Activated CD4-positive, alpha-beta T cell treated with anti-CD3 and anti-CD28 coated beads, Interleukin-2, amount 50 U/mL, for 24 hours (primary cell): Measurements from ENCODE around the gene RIBC2.
"Not testable (repeated sequence)": the region's sequence is repeated elsewhere in the genome, so short reads cannot be mapped to it uniquely, and the experiment has no call there.

Source experiments
- DNase-seq, 2 donors: peaks; one replicate each; pipeline ENCODE4 v3.0.0-alpha.2; 2020; ENCODE audit warnings: low read depth in 1 of 2, low spot score in 1 of 2

Gene RIBC2

DNA sequence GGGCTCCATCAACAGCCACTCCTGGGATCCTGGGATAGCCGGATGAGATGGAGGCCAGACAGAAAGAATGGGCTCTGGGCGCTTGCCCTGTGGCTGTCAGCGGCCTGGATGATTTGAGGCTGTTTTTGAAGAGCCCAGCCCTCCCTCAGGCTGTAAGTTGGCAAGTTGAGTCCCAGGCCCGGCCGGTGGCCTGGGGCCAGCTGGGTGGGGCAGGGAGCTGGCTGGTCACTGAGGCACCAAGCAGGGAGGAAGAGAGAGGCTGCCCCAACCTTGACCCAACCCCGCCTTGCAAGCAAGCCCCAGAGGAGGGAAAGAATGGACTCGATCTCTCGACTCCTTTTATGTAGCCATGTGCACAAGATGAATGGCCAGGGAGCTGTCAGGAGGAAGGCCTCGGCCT, 34.9 kb downstream of the RIBC2 start:
- no peak for DNase-seq

DNA sequence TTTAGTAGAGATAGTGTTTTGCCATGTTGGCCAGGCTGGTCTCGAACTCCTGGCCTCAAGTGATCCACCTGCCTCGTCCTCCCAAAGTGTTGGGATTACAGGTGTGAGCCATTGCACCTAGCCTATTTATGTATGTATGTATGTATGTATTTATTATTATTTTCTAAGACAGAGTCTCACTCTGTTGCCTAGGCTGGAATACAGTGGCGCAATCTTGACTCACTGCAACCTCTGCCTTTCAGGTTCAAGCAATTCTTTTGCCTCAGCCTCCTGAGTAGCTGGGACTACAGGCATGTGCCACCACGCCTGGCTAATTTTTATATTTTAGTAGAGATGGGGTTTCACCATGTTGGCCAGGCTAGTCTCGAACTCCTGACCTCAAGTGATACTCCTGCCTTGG, 35.9 kb downstream of the RIBC2 start:
- DNase-seq: not testable (repeated sequence)

DNA sequence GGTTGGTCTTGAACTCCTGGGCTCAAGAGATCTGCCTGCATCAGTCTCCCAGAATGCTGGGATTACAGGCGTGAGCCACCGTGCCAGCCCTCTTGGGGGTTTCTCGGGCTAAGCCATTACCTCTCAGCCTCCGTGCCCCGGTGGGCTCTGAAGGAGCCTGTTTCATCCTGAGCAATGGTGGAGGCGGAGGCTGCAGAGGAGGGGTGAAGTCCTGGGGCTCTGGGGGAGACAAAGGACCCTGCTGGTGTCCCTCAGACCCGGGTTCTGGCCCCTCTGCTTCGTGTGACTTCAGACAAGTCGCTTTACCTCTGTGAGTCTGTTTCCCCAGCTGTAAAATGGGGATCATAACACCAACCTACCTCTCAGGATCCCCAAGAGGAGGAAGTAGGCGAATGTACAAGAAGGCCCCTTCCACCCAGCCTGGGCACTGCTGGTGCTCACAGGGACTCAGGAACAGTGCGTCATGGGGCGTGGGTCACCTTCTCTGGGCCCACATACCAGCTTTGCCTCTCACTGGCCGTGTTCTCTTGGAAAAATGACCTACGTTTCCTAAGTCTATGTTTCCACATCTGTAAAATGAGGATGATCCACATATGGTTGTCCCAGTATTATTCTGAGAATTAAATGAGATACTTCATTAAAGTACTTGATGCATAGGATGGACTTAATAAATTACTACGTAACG, 36.8 kb downstream of the RIBC2 start:
- DNase-seq: no peak

DNA sequence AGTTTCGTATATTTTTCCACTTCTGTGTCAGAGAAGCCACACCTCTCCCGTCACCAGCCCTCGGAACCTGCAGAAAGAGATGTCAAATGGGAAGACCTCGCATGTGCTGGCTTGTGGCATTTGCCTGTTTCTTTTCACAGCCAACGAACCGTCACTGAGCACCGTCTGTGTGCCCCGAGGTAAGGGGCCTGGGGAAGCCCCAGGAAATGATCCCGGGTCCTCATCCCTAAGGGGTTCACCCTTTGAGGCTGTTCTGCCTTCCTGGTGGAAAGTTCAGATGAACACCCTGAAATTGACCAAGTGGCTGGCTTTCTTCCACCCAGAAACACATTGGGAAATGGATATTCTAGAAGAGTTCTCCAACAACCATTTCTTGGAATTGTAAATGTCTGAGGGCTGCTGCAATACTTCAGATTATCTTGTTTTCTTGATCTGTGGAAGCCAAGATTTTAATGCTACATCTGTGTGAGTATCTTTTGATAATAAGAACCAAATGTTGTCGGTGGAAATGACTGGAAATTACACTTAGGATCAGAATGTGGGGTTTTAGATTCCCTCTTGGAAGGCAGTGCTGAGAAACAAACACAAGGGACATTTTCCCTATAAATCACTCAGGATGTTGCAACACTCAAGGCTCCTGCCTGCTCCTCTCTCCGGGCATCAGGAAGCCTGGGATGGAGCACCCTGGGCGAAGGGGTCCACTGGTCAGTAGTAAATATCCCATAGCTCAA, 37.6 kb downstream of the RIBC2 start:
- DNase-seq: no peak

DNA sequence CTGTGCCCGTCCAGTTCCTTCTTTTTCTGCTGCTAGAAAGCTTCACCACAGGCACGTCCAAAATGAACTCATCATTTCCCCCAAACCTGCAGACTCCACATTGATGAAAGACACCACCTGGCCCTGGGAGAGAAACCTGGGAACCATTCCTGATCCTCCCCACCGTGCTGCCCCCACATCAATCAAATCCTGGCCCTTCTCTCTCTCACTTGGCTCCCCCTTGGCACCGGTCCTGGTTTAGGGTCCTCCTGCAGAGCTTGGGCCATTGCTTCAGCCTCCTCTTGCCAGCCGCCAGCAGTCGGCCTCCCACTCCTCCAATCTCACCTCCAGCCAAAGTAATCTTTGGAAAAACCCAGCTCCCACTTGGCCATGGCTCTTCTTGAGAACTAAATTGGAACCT, 38.5 kb downstream of the RIBC2 start:
- DNase-seq: no peak

DNA sequence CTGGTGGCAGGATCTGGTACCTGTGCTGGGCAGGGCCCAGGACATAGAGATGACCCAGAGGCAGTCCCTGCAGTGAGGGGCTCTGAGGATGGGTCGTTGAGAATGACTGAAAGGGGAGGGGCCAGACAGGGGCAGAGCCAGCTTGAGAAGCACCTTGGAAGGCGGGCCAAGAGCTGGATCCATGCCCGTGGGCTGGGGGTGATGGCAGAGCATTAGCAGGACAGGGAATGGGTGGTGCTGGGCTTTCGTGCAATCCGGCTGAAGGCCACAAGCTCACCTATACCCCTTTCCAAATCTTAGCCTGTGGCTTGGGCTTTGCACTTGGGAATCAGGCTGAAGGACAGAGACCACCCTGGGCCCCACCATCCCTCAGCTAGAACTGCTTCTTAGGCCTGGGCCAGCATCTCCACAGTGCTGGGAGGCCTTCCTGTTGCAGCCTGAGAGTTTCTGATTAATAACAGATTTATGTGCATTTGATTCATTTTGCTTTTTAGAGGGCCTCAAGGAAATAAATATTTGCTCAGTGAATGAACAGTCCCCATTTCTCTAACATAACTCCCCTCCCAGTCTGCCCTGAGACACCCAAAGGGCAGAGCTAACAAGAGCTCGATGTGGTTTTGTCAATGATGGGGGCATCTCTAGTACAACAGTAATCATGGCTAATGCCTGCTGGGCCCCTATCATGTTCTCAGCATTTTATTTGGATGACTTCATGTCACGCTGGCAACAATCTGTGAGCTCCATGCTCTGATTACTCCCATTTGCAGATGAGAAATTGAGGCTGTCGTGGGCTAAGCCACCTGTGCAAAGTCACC, 39.3 kb downstream of the RIBC2 start:
- no peak for DNase-seq

DNA sequence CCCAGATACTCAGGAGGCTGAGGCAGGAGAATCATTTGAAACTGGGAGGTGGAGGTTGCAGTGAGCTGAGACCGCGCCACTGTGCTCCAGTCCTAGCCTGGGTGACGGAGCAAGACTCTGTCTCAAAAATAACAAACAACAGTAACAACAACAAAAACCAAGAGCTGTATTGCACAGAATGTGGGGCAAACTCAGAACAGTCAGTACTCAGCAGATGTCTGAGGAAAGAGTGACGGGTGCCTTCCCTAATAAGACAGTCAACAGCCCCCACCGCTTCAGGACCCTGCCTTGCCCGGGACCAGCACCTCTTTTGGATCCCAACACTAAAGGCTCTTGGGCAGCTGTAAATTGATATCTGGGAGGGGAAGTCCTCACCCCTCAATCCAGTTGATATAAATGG, 40.3 kb downstream of the RIBC2 start:
- no peak for DNase-seq

DNA sequence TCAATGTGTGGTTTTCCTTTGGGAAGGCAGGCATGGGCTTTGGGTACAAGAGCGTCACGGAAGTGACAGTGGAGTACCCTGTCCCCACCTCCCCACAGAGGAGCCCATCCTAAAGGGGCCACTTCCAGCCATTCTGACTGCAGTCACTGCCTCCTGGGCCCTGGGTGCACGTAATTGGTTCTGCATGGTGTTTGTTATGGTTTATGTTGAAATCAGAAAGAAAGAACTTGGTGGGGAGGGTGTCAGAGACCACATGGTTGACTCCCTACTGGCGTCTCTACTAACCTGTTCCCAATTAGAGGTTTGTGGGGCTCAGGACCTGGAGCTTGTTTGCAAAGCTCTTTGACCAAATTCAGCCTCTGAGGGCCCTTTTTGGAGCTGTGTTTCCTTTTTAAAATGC, 40.8 kb downstream of the RIBC2 start:
- no peak for DNase-seq

DNA sequence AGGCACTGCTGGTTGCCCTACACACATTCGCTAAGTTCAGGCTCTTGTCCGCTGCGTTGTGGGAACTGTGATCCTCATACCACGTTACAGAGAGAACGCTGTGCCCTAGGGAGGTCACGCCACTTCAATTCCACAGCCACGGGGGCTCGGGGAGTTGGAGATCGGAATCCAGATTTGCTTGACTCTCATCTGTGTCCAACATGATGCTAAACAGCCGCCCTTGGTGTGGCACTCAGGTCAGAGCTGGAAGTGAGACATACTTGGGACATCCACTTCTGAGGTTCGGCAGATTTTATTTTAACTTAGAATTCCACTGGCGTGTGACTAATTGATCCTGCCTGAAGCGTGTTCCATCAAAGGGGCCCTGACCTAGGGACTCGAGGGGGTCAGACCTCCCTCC, 41.7 kb downstream of the RIBC2 start:
- no peak for DNase-seq

DNA sequence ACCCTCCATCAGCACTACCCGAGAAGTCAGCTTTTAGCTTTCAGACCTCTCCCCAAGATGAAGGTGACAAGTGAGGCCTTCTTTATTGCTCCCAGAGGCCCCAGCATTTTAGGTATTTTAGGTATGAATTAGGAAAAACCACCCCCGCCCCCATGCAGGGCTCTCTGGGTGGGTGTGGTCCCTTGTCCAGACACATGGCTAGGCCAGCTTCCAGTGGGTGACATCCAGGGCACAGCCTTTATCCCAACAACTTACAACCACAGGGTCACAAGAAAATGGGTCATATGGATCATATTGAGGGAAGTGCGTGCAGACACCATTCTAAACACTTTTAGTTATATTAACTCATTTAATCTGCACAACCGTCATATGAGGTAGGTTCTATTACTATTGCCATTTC, 42.1 kb downstream of the RIBC2 start:
- DNase-seq: no peak

DNA sequence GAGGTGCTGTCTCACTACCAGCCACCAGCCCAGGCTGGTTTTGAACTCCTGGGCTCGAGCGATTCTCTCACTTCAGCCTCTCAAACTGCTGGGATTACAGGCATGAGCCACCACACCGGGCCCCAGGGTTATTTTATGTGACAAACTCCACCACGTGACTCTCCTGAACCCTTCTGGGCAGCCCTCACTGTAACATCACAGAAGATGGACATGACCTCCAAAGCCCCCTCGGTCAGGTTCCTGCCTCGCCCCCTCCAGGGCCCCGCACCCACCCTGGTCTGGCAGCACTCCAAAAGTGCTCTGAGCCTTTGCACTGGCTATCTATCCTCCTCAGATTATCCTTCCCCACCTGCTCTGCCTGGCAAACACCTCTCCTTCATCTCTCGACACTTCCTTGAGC, 43.3 kb downstream of the RIBC2 start:
- no peak for DNase-seq

DNA sequence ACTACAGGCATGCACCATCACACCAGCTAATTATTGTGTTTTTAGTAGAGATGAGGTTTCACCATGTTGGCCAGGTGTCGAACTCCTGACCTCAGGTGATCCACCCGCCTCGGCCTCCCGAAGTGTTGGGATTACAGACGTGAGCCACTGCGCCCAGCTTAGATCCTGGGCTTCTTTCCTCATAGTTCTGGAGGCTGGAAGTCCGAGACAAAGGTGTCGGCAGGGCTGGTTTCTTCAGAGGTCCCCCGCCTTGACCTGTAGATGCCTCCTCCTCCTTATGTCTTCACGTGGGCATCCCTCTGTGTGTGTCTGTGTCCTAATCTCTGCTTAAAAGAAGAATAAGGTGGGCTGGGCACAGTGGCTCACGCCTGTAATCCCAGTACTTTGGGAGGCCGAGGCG, 45.0 kb downstream of the RIBC2 start:
- no peak for DNase-seq

DNA sequence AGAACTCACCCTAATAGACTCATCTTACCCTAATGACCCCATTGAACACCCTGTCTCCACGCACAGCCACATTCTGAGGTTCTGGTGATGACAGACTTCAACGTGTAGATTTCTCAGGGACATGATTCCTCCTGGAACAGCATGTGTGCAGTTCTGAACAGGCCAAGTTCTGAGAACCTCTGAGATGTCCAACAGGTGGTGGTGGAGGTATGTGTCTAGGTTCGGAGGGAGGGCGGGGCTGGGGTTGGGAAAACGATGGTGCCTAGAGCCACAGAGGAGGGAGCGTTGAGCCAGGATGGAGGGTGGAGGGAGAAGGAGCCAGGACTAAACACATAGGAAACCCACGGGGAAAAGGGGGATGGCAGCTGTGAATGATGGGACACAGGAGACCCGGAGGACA, 45.7 kb downstream of the RIBC2 start:
- no peak for DNase-seq

DNA sequence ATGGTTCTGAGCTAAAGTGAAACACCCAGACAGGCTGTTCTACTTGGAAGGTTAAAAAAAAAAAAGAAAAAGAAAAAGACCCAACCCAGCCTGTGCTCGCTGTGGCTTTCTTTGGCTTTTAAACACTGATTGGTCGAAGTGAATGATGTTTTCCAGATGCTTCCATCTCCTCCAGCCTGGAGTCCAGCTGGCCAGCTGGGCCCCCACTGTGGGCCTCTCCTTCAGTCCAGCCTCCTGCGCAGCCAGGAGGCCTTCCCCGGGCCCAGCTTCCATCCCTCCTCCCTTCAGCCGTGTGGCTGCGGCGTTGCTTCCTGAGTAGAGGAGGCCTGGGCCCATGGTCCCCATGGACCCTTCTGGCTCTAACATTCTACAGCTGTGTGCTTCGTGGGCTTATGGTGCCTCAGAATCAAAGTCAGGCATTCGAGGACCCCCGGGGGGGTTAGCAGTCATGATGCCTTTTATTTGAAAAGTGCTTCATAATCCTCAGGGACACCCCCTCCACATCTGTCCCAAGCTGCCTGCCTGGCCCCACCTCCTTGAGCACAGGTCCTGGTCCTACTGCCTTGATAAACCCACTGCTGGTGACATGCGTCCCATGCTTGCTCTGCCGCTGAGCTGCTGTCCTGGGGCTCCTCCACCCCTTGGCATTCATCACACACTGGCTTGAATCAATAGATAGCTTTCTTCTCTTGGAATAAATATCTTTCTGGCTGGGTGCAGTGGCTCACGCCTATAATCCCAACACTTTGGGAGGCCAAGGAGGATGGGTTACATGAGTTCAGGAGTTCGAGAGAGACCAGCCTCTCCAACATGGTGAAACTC, 47.0 kb downstream of the RIBC2 start:
- DNase-seq: no peak

DNA sequence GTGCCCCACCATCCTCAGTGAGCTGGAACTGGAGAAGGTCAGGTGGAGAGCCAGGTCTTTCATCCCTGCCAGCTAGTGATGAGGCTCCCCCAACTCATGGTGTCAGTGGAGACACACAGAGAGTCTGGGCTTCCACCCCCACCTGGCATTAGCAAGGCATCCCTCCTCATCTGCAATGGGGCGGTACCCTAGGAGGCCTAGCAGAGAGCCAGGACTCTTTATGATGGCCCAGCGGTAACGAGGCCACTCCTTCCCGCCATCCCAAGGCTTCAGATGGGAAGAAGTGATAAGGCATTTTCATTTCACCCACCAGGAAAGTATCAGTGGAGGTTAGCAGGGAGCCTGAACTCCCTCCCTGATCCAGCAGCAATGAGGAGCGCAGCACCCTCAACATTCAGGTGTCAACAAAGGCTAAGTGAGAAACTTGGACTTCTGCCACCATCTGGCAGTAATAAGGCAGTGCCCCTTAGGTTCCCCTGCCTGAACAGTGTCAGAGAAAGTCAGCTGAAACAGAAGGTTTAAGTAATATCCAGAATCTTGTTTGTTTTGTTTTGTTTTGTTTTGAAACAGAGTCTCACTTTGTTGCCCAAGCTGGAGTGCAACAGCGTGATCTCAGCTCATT, 48.7 kb downstream of the RIBC2 start:
- DNase-seq: no peak

DNA sequence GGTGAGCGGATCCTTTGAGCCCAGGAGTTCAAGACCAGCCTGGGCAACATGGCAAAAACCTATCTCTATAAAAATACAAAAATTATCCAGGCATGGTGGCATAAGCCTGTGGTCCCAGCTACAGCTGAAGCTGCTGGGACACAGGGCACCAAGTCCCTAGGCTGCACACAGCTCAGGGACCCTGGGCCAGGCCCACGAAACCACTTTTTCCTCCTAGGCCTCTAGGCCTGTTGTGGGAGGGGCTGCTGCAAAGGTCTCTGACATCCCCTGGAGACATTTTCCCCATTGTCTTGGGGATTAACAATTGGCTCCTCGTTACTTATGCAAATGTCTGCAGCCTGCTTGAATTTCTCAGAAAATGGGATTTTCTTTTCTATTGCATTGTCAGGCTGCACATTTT, 50.2 kb downstream of the RIBC2 start:
- DNase-seq: not testable (repeated sequence)

DNA sequence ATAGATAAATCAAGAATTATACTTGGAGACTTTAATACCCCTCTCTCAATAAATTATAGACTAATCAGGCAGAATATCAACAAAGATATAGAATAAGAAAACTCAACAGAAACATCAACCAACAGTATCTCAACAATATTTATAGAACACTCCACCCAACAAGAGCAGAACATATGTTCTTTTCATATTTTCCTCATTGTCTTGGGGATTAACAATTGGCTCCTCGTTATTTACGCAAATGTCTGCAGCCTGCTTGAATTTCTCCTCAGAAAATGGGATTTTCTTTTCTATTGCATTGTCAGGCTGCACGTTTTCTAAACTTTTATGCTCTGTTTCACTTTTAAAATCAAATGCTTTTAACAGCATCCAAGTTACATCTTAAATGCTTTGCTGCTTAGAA, 52.1 kb downstream of the RIBC2 start:
- DNase-seq: no peak

DNA sequence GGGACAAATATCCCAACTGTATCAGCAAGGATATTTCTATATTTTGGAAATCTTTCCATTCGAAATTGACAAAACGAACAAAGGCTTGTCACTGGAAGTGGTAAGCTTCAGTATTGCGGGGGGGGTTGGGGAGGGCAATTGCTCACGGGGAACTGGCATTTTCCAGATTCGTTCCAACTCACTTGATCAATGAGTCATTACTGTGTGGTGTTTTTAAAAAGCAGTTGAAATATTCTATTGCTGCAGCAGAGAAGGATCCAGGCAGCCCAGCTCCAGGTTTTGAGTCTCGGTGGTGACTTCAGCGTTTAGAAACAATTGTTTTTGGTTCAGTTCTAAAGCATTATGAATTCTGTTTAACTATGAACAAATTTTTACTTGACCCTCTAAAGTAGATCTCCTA, 55.4 kb downstream of the RIBC2 start:
- DNase-seq: no peak

DNA sequence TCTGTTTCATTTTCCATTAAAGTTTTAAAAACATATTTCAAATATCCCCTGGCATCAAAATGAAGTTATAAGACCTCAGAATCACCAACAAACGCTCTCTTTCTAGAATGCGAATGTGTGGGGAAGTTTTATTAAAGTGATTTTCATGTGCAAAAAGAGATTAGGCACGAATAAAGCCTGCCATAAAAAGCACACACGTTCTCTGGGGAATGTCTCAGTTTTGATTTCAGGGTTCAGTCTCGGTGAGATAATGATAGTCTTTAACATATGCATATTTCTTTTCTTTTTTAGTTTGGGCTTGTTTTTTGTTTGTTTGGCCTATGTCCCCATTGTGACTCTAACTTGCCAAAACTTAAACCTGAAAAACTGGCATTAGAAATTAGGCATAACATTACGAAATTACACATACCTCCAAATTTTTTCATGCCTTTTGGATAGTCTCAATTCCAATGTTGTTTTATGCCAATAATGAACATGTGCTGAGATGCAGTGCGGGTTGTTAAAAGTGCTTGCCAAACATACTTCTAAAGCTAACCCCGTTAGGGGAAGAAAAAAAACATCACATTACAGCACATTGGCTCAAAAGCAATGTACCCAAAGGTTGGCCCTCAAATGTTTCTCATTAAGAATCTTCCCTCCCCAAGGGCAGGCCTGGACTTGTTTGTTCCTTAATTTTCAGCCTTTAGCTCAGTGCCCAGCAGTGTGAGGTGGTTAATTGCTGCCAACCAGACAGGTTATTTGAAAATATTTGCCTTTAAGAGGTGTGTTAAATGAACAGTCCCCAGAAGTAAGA, 56.0 kb downstream of the RIBC2 start:
- DNase-seq: no peak

DNA sequence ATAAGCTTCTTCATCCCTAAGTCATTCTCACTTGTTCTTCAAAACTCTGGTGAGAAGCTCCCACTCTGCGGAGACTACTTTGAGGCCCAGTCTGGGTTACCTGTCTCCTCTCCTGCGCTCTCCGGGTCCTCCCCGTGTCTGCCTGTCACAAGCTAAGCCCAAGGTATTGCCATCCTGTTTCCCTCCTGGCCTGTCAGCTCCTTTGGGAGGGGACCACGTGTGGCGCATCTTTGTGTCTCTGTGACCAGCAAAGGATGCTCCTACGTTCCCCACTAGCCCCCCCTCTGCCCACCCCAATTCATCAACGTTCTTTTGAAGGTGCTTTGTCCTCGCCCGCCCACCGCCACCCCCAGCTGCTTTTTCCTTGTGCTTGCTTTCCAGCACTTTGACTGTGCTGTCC, 57.4 kb downstream of the RIBC2 start:
- DNase-seq: no peak
